Progenitor cell of endocrine pancreas (in vitro differentiated cells): Measurements from ENCODE around the gene ABCC1. TPM values are rescaled to one million over a fixed set of nuclear protein-coding genes. Genes with fewer than 3 reads are reported as not detected.
A peak's percentile ranks its signal among the peaks of the same experiment; 100 is the strongest.

ENCODE experiments used
- DNase-seq: peaks from one replicate; pipeline ENCODE4 v3.0.0; 2021; ENCODE audit warnings: low spot score; ENCODE audit not compliant: unreplicated experiment
- H3K27ac Mint-ChIP-seq: 2 replicates; pipeline ENCODE4 v1.8.0; 2021; ENCODE audit warnings: mild to moderate bottlenecking, moderate library complexity, mixed read lengths
- H3K27me3 Mint-ChIP-seq: 2 replicates; pipeline ENCODE4 v1.8.0; 2021; ENCODE audit warnings: mixed read lengths
- H3K36me3 Mint-ChIP-seq: 2 replicates; pipeline ENCODE4 v1.8.0; 2022; ENCODE audit warnings: mixed read lengths; ENCODE audit not compliant: insufficient read depth
- H3K4me1 Mint-ChIP-seq: 2 replicates; pipeline ENCODE4 v1.8.0; 2021; ENCODE audit warnings: low read depth, mixed read lengths
- H3K4me3 Mint-ChIP-seq: 2 replicates; pipeline ENCODE4 v1.8.0; 2021; ENCODE audit warnings: low read depth, mild to moderate bottlenecking, moderate library complexity, mixed read lengths
- H3K9me3 Mint-ChIP-seq: 2 replicates; pipeline ENCODE4 v1.8.0; 2021; ENCODE audit warnings: low read depth, mixed read lengths
- total RNA-seq: library from RNA; stranded (reverse); gene quantifications from 2 replicates; pipeline ENCODE4 v1.2.1, GENCODE V29; 2021
- TF ChIP-seq, protein P1 (sequence below): fragments of 200-600 bp; sonication (generic); IDR thresholded peaks from one replicate; pipeline ENCODE4 v1.5.0; 2021; ENCODE audit warnings: antibody characterized with exemption, mild to moderate bottlenecking; ENCODE audit not compliant: unreplicated experiment

The ABCC1 gene
- total RNA-seq, 1 donor from 2014 or later = 47.2 TPM

- TF ChIP-seq, protein P1, sequence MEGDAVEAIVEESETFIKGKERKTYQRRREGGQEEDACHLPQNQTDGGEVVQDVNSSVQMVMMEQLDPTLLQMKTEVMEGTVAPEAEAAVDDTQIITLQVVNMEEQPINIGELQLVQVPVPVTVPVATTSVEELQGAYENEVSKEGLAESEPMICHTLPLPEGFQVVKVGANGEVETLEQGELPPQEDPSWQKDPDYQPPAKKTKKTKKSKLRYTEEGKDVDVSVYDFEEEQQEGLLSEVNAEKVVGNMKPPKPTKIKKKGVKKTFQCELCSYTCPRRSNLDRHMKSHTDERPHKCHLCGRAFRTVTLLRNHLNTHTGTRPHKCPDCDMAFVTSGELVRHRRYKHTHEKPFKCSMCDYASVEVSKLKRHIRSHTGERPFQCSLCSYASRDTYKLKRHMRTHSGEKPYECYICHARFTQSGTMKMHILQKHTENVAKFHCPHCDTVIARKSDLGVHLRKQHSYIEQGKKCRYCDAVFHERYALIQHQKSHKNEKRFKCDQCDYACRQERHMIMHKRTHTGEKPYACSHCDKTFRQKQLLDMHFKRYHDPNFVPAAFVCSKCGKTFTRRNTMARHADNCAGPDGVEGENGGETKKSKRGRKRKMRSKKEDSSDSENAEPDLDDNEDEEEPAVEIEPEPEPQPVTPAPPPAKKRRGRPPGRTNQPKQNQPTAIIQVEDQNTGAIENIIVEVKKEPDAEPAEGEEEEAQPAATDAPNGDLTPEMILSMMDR = peak; percentile 31
- Mint-ChIP-seq H3K4me3 (no peak overlapping the region), H3K27ac (peak overlapping the region; percentile 24), H3K9me3 (no peaks in the 10 kb centered on the region), H3K4me1 (no peaks in the 10 kb centered on the region), H3K36me3 (peaks cover 14% of the 10 kb centered on the region), H3K27me3 (no peaks in the 10 kb centered on the region)
- DNase-seq = no peak
These were observed 193.8 kb downstream of the ABCC1 start for GRCh38 chr16:16143038-16143763.

DNA sequence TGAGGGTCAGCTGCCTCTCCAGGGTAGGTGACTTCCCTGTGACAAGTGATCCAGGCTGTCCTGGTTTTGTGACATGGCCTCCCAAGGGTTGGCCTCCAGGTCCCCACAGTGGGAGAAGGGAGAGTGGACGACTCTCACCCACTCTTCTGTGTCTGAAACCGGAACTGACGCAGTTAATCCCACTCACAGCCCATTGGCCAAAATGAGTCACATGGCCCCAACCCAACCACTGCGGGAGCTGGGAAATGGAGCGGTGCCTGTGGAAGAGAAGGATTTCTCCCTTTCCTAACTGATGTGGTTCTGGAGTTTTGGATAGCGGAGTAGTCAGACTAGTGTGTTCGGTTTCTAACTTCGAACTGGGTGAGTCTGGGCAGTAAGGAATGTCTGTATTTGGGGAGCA is 194.5 kb downstream of the ABCC1 start:
- DNase-seq = no peak
- Mint-ChIP-seq H3K4me3 (no peak overlapping the region), H3K4me1 (no peaks in the 10 kb centered on the region), H3K36me3 (peaks cover 13% of the 10 kb centered on the region), H3K27ac (peak overlapping the region; percentile 50), H3K27me3 (no peaks in the 10 kb centered on the region), H3K9me3 (no peaks in the 10 kb centered on the region)
- TF ChIP-seq, protein P1 = no peak

GRCh38 chr16:16144416-16144815 is 195.0 kb downstream of the ABCC1 start:
- H3K9me3 Mint-ChIP-seq = no peaks in the 10 kb centered on the region
- H3K4me1 Mint-ChIP-seq = no peaks in the 10 kb centered on the region
- peaks cover 12% of the 10 kb centered on the region for H3K36me3 Mint-ChIP-seq
- H3K27me3 Mint-ChIP-seq = no peaks in the 10 kb centered on the region
- H3K27ac Mint-ChIP-seq = peak overlapping the region; percentile 50
- no peak for DNase-seq
- TF ChIP-seq, protein P1 = no peak
- no peak overlapping the region for H3K4me3 Mint-ChIP-seq

GRCh38 chr16:16145286-16145685 is 195.9 kb downstream of the ABCC1 start:
- no peak for DNase-seq
- H3K36me3 Mint-ChIP-seq = peaks cover 6% of the 10 kb centered on the region
- no peaks in the 10 kb centered on the region for H3K9me3 Mint-ChIP-seq
- H3K4me1 Mint-ChIP-seq = no peaks in the 10 kb centered on the region
- no peaks in the 10 kb centered on the region for H3K27me3 Mint-ChIP-seq
- H3K27ac Mint-ChIP-seq = peak overlapping the region; percentile 56
- no peak overlapping the region for H3K4me3 Mint-ChIP-seq
- TF ChIP-seq, protein P1 = no peak

- H3K36me3 Mint-ChIP-seq = peaks cover 4% of the 10 kb centered on the region
- TF ChIP-seq, protein P1 = no peak
- H3K27ac Mint-ChIP-seq = no peak overlapping the region
- no peaks in the 10 kb centered on the region for H3K9me3 Mint-ChIP-seq
- H3K4me1 Mint-ChIP-seq = no peaks in the 10 kb centered on the region
- no peaks in the 10 kb centered on the region for H3K27me3 Mint-ChIP-seq
- H3K4me3 Mint-ChIP-seq = no peak overlapping the region
- DNase-seq = no peak
These were observed 197.2 kb downstream of the ABCC1 start for GRCh38 chr16:16146380-16147315.
